ENCODE measurements around the gene KCNAB1. TPM values are rescaled to one million over a fixed set of nuclear protein-coding genes. Genes with fewer than 3 reads are reported as not detected.
A peak's percentile ranks its signal among the peaks of the same experiment; 100 is the strongest.

KCNAB1 gene
- polyA plus RNA-seq, 1 donor (not counting 4 experiments of a cell fraction or from before 2014, with no cell fraction given) = 0.03 TPM

- no peak overlapping the region for H3K9ac ChIP-seq (ENCODE audit: control insufficient read depth, extremely low read depth, insufficient read depth, low read length)
- H3K9me3 ChIP-seq (ENCODE audit: control insufficient read depth, low read depth, low read length) = no peaks in the 10 kb centered on the region
- H4K20me1 ChIP-seq (ENCODE audit: control insufficient read depth, extremely low read depth, insufficient read depth, low read length) = no peaks in the 10 kb centered on the region
- dilution Hi-C loops (cut with MboI; ENCODE audit: extremely low pct_ligation_motif_present, low sequenced_read_pairs) = no loop called here
- no peak overlapping the region for H3K4me3 ChIP-seq (ENCODE audit: control insufficient read depth in 2 of 3, extremely low read depth in 1 of 3, insufficient read depth in 2 of 3, low read depth in 1 of 3, low read length in 3 of 3)
- H3K4me2 ChIP-seq (ENCODE audit: control insufficient read depth, extremely low read depth, insufficient read depth, low read depth, low read length) = peak overlapping the region; percentile 42
- H2AFZ ChIP-seq (ENCODE audit: control insufficient read depth, low read length) = peak overlapping the region; percentile 67
- H3K79me2 ChIP-seq (ENCODE audit: control insufficient read depth, insufficient read depth, low read length) = no peaks in the 10 kb centered on the region
- no peaks in the 10 kb centered on the region for H3K9me1 ChIP-seq (ENCODE audit: control insufficient read depth, extremely low read depth, insufficient read depth, low read length)
- DNase-seq (ENCODE audit: low read depth, low spot score) = no peak
- no peaks in the 10 kb centered on the region for H3K36me3 ChIP-seq (ENCODE audit: control insufficient read depth in 2 of 2, extremely low read depth in 1 of 2, insufficient read depth in 2 of 2, low read length in 2 of 2)
- TF ChIP-seq EZH2 (IDR thresholded peaks at IDR 0.05; ENCODE audit: low read length) = no peak
- no peak for TF ChIP-seq CTCF (optimal IDR thresholded peaks at IDR 0.05 in 1 of 3, IDR thresholded peaks at IDR 0.05 in 1 of 3, conservative IDR thresholded peaks at IDR 0.05 in 1 of 3; ENCODE audit: extremely low read depth in 1 of 3, insufficient read depth in 2 of 3, low read length in 3 of 3)
- peaks cover 56% of the 10 kb centered on the region for H3K4me1 ChIP-seq (ENCODE audit: control insufficient read depth, extremely low read depth, insufficient read depth, low read length)
- H3K27me3 ChIP-seq (ENCODE audit: control insufficient read depth, extremely low read depth, insufficient read depth, low read length) = no peaks in the 10 kb centered on the region
- peak overlapping the region; percentile 77 for H3K27ac ChIP-seq (ENCODE audit: control insufficient read depth, insufficient read depth, low read length)
- FAIRE-seq = no peak
These were observed 312.8 kb downstream of the KCNAB1 start for GRCh38 chr3:156433138-156433537.

GRCh38 chr3:156433910-156434309 lies 313.5 kb downstream of the KCNAB1 start:
- dilution Hi-C loops (cut with MboI; ENCODE audit: extremely low pct_ligation_motif_present, low sequenced_read_pairs) = no loop called here
- DNase-seq (ENCODE audit: low read depth, low spot score) (no peak), FAIRE-seq (no peak)
- H3K27ac ChIP-seq (ENCODE audit: control insufficient read depth, insufficient read depth, low read length) = peak overlapping the region; percentile 77
- H3K9me1 ChIP-seq (ENCODE audit: control insufficient read depth, extremely low read depth, insufficient read depth, low read length) = no peaks in the 10 kb centered on the region
- H2AFZ ChIP-seq (ENCODE audit: control insufficient read depth, low read length) = peak overlapping the region; percentile 16
- no peak for TF ChIP-seq EZH2 (IDR thresholded peaks at IDR 0.05; ENCODE audit: low read length)
- TF ChIP-seq CTCF (optimal IDR thresholded peaks at IDR 0.05 in 1 of 3, IDR thresholded peaks at IDR 0.05 in 1 of 3, conservative IDR thresholded peaks at IDR 0.05 in 1 of 3; ENCODE audit: extremely low read depth in 1 of 3, insufficient read depth in 2 of 3, low read length in 3 of 3) = peak in 1 of 3 experiments; percentile 4
- no peaks in the 10 kb centered on the region for H4K20me1 ChIP-seq (ENCODE audit: control insufficient read depth, extremely low read depth, insufficient read depth, low read length)
- H3K9me3 ChIP-seq (ENCODE audit: control insufficient read depth, low read depth, low read length) = no peaks in the 10 kb centered on the region
- no peak overlapping the region for H3K4me3 ChIP-seq (ENCODE audit: control insufficient read depth in 2 of 3, extremely low read depth in 1 of 3, insufficient read depth in 2 of 3, low read depth in 1 of 3, low read length in 3 of 3)
- peaks cover 57% of the 10 kb centered on the region for H3K4me1 ChIP-seq (ENCODE audit: control insufficient read depth, extremely low read depth, insufficient read depth, low read length)
- H3K36me3 ChIP-seq (ENCODE audit: control insufficient read depth in 2 of 2, extremely low read depth in 1 of 2, insufficient read depth in 2 of 2, low read length in 2 of 2) = no peaks in the 10 kb centered on the region
- H3K79me2 ChIP-seq (ENCODE audit: control insufficient read depth, insufficient read depth, low read length) = no peaks in the 10 kb centered on the region
- no peaks in the 10 kb centered on the region for H3K27me3 ChIP-seq (ENCODE audit: control insufficient read depth, extremely low read depth, insufficient read depth, low read length)
- peak overlapping the region; percentile 23 for H3K4me2 ChIP-seq (ENCODE audit: control insufficient read depth, extremely low read depth, insufficient read depth, low read depth, low read length)
- no peak overlapping the region for H3K9ac ChIP-seq (ENCODE audit: control insufficient read depth, extremely low read depth, insufficient read depth, low read length)

Measured in keratinocyte (primary cell).